ENCODE results near the gene BEND6.

DNA sequence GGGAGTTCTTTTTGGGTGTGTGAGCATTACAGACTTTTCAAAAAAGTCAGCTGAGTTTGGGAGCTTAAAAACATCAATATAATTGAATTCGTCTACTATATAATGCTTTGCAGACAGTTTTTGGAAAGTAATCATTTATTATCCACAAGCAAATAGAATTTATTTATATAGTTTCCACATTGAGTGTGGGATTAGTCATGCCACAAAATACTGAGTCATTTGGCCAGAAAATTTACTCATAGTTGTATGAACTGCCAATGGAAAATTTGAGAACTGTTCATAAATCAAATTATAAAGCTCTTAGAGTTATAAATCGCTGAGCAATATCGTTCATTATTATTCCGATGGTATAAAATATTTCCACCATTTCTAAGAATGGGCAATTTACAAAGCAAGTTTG, 5.0 kb downstream of the BEND6 start:
- TF ChIP-seq, protein P1, sequence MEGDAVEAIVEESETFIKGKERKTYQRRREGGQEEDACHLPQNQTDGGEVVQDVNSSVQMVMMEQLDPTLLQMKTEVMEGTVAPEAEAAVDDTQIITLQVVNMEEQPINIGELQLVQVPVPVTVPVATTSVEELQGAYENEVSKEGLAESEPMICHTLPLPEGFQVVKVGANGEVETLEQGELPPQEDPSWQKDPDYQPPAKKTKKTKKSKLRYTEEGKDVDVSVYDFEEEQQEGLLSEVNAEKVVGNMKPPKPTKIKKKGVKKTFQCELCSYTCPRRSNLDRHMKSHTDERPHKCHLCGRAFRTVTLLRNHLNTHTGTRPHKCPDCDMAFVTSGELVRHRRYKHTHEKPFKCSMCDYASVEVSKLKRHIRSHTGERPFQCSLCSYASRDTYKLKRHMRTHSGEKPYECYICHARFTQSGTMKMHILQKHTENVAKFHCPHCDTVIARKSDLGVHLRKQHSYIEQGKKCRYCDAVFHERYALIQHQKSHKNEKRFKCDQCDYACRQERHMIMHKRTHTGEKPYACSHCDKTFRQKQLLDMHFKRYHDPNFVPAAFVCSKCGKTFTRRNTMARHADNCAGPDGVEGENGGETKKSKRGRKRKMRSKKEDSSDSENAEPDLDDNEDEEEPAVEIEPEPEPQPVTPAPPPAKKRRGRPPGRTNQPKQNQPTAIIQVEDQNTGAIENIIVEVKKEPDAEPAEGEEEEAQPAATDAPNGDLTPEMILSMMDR (IDR thresholded peaks at IDR 0.05) = no peak
- TF ChIP-seq POLR2A (IDR thresholded peaks at IDR 0.05) (no peak), POLR2AphosphoS5 (IDR thresholded peaks at IDR 0.05) (no peak)
